SHP77 treated with DMSO at 0.1 percent for 48 hours (cell line): ENCODE data around the gene TRIM56.
"Not testable (repeated sequence)": the region's sequence is repeated elsewhere in the genome, so short reads cannot be mapped to it uniquely, and the experiment has no call there.

Source experiments
- DNase-seq: peaks from one replicate; lab custom pipeline; 2025; lab: John Stamatoyannopoulos, UW

TRIM56 gene, protein sequence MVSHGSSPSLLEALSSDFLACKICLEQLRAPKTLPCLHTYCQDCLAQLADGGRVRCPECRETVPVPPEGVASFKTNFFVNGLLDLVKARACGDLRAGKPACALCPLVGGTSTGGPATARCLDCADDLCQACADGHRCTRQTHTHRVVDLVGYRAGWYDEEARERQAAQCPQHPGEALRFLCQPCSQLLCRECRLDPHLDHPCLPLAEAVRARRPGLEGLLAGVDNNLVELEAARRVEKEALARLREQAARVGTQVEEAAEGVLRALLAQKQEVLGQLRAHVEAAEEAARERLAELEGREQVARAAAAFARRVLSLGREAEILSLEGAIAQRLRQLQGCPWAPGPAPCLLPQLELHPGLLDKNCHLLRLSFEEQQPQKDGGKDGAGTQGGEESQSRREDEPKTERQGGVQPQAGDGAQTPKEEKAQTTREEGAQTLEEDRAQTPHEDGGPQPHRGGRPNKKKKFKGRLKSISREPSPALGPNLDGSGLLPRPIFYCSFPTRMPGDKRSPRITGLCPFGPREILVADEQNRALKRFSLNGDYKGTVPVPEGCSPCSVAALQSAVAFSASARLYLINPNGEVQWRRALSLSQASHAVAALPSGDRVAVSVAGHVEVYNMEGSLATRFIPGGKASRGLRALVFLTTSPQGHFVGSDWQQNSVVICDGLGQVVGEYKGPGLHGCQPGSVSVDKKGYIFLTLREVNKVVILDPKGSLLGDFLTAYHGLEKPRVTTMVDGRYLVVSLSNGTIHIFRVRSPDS

GRCh38 chr7:101085162-101085964, at the start of gene TRIM56:
TSS of gene TRIM56 (plus strand) at chr7:101085481. CDS start at chr7:101087313, 1,832 bp downstream.
- DNase-seq = peak; percentile 80

- DNase-seq = no peak
These were observed 49.3 kb upstream of the TRIM56 start for GRCh38 chr7:101035941-101036340.

- not testable (repeated sequence) for DNase-seq
These were observed 44.0 kb upstream of the TRIM56 start for GRCh38 chr7:101041283-101041682.

- DNase-seq = no peak
These were observed 26.9 kb upstream of the TRIM56 start for GRCh38 chr7:101058355-101058754.

GRCh38 chr7:101059620-101059942, 25.7 kb upstream of the TRIM56 start:
- DNase-seq = no peak

DNA sequence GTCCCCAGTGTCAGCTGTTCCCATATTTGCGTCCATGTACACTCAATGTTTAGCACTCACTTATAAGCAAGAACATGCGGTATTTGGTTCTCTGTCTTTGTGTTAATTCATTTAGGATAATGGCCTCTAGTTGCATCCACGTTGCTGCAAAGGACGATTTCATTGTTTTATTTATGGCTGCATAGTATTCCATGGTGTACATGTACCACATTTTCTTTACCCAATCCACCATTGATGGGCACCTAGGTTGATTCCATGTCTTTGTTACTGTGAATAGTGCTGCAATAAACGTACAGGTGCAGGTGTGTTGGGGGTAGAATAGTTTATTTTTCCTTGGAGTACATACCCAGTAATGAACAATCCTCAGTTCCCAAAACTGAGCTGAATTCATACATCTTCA, 24.3 kb upstream of the TRIM56 start:
- no peak for DNase-seq

- DNase-seq = not testable (repeated sequence)
These were observed 21.1 kb upstream of the TRIM56 start for GRCh38 chr7:101064176-101064550.

- DNase-seq = not testable (repeated sequence)
These were observed 20.1 kb upstream of the TRIM56 start for GRCh38 chr7:101065162-101065561.

- no peak for DNase-seq
These were observed 19.0 kb upstream of the TRIM56 start for GRCh38 chr7:101066141-101066832.

GRCh38 chr7:101066833-101067177, 18.5 kb upstream of the TRIM56 start:
- DNase-seq = no peak

DNA sequence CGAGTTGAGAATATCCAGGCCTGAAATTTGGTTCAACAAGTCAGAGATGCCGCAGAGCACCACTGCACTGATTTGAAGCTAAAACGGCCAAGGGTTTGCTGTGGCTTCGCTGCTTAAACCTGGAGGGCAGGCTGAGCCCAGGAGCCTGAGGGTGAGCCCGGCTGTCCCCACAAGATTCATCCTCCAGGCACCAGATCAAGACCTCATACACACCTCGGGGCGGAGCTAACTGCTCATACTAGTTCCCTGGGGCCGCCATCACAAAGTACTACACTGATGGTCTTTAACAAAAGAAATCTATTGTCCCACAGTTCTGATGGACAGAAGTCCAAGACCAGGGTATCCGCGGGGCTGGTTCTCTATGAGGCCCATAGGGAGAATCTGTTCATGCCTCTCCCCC, 16.9 kb upstream of the TRIM56 start:
- DNase-seq = no peak

DNA sequence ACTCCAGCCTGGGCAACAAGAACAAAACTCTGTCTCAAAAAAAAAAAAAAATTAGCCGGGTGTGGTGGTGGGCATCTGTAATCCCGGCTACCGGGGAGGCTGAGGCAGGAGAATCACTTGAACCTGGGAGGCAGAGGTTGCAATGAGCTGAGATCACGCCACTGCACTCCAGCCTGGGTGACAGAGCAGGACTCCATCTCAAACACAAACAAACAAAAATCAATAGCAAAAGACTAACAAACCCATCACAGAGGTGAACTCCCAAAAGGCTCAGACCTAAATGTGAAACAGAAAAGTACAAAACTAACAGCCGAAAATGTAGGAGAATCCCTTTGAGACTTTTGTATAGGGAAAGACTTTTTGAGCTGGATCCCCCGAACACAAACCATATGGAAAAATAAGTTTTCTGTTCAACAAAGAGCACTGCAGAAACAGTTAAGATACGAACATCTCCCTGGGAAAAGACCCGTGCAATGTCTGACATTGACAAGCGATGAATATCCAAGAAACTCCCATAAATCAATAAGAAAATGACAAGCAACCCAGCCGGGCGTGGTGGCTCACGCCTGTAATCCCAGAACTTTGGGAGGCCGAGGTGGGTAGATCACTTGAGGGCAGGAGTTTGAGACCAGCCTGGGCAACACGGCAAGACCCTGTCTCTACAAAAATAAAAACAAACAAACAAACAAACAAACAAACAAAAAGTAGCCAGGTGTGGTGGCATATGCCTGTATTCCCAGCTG, 13.7 kb upstream of the TRIM56 start:
- DNase-seq = not testable (repeated sequence)

- DNase-seq = no peak
These were observed 9.6 kb upstream of the TRIM56 start for GRCh38 chr7:101075646-101076045.

DNA sequence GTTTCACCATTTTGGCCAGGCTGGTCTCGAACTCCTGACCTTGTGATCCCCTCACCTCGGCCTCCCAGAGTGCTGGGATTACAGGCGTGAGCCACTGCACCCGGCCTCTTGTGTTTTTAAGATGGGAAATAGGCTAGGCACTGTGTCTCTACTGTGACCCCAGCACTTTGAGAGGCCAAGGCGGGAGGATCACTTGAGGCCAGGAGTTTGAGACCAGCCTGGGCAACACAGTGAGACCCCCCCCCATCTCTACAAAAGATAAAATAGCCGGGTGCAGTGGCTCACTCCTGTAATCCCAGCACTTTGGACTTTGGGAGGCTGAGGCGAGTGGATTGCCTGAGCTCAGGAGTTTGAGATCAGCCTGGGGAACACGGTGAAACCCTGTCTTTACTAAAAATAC, 9.1 kb upstream of the TRIM56 start:
- DNase-seq = not testable (repeated sequence)

- peak; percentile 31 for DNase-seq
These were observed 7.8 kb upstream of the TRIM56 start for GRCh38 chr7:101077303-101078086.

DNA sequence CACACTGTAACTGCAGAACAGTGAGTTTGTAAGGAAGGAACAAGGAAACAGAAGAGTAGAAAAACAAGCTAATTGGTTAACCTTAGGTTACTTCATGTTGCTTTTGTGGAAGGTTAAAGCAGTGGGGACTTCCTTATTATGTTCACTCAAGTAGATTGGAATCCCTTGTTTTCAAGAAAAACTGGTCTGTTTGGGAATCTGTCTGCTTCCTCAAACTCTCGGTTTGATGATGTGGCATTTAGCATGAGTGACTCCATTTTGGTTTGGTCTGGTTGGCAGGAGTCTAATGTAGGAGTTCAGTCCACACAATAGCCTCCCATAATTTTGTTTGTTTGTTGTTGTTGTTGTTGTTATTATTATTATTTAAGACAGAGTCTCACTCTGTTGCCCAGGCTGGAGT, 3.8 kb upstream of the TRIM56 start:
- no peak for DNase-seq

DNA sequence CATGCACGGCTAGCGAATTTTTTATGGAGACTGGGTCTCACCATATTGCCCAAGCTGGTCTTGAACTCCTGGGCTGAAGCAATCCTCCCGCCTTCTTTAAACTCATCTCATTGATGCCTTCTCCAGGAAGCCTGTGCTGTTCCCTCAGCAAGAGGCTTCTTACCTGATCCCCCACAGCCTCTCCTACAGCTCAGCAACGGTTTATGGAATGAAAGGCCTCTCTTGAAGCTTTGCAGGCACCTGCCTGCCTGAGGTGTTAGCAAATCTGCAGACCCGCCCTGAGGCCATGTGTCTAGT, 468 bp upstream of the TRIM56 start:
- peak; percentile 80 for DNase-seq

DNA sequence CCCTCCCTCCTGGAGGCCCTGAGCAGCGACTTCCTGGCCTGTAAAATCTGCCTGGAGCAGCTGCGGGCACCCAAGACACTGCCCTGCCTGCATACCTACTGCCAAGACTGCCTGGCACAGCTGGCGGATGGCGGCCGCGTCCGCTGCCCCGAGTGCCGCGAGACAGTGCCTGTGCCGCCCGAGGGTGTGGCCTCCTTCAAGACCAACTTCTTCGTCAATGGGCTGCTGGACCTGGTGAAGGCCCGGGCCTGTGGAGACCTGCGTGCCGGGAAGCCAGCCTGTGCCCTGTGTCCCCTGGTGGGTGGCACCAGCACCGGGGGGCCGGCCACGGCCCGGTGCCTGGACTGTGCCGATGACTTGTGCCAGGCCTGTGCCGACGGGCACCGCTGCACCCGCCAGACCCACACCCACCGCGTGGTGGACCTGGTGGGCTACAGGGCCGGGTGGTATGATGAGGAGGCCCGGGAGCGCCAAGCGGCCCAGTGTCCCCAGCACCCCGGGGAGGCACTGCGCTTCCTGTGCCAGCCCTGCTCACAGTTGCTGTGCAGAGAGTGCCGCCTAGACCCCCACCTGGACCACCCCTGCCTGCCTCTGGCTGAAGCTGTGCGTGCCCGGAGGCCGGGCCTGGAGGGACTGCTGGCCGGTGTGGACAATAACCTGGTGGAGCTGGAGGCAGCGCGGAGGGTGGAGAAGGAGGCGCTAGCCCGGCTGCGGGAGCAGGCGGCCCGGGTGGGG, 2.2 kb downstream of the TRIM56 start:
- DNase-seq = no peak

DNA sequence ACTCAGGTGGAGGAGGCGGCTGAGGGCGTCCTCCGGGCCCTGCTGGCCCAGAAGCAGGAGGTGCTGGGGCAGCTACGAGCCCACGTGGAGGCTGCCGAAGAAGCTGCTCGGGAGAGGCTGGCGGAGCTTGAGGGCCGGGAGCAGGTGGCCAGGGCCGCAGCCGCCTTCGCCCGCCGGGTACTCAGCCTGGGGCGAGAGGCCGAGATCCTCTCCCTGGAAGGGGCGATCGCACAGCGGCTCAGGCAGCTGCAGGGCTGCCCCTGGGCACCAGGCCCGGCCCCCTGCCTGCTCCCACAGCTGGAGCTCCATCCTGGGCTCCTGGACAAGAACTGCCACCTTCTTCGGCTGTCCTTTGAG, 2.8 kb downstream of the TRIM56 start:
- DNase-seq = no peak

DNA sequence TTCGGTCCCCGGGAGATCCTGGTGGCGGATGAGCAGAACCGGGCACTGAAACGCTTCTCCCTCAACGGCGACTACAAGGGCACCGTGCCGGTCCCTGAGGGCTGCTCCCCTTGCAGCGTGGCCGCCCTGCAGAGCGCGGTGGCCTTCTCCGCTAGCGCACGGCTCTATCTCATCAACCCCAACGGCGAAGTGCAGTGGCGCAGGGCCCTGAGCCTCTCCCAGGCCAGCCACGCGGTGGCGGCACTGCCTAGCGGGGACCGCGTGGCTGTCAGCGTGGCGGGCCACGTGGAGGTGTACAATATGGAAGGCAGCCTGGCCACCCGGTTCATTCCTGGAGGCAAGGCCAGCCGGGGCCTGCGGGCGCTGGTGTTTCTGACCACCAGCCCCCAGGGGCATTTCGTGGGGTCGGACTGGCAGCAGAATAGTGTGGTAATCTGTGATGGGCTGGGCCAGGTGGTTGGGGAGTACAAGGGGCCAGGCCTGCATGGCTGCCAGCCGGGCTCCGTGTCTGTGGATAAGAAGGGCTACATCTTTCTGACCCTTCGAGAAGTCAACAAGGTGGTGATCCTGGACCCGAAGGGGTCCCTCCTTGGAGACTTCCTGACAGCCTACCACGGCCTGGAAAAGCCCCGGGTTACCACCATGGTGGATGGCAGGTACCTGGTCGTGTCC, 3.7 kb downstream of the TRIM56 start:
- no peak for DNase-seq
